ENCODE results near the gene PHLPP1. TPM values are rescaled to one million over a fixed set of nuclear protein-coding genes. Genes with fewer than 3 reads are reported as not detected.

PHLPP1 gene
- total and polyA plus RNA-seq, 9 of the 15 experiments (the other 6 are each of a cell fraction or from before 2014, with no cell fraction given): 0.56 to 9.0 (median 4.5) TPM

GRCh38 chr18:62870643-62871042 is 155.3 kb downstream of the PHLPP1 start:
- DNase-seq (ENCODE audit: extremely low read depth in 1 of 4, low spot score in 3 of 4): no peak
- Histone ChIP-seq H3K9ac (ENCODE audit: insufficient read depth in 1 of 2, low read depth in 2 of 2, low read length in 2 of 2) (no peak overlapping the region), H3K9me1 (ENCODE audit: control insufficient read depth, insufficient read depth, low read length) (no peaks in the 10 kb centered on the region), H3K79me2 (ENCODE audit: control insufficient read depth, insufficient read depth, low read length) (no peaks in the 10 kb centered on the region), H3K27me3 (ENCODE audit: control insufficient read depth in 2 of 2, insufficient read depth in 2 of 2, low read length in 2 of 2) (no peaks in the 10 kb centered on the region), H3K36me3 (ENCODE audit: control insufficient read depth, insufficient read depth, low read length) (no peaks in the 10 kb centered on the region), H3K9me3 (replicated peaks; ENCODE audit: control insufficient read depth, insufficient read depth, low read depth, low read length) (no peaks in the 10 kb centered on the region), H3K4me2 (ENCODE audit: insufficient read depth, low read length) (no peak overlapping the region), H3K4me1 (replicated peaks in 1 of 2; ENCODE audit: control insufficient read depth in 2 of 2, insufficient read depth in 2 of 2, low read length in 2 of 2) (0 out of 5 replicates have a peak, but pooled peaks cover 0 to 3% of the 10 kb centered on the region in 2 experiments), H3K27ac (ENCODE audit: extremely low read depth, low read depth, low read length) (no peak overlapping the region), H3K4me3 (no peak overlapping the region), H4K20me1 (replicated peaks; ENCODE audit: control insufficient read depth, insufficient read depth, low read length) (no peaks in the 10 kb centered on the region), H2AFZ (ENCODE audit: low read depth, low read length) (no peak overlapping the region)
- no peak for FAIRE-seq
- CTCF ChIA-PET (ENCODE audit: low intra/inter-chr PET ratio): no interaction called here
- POLR2A ChIA-PET: no interaction called here
- no TSS peak for BruUV-seq (replicated peaks)
- in situ Hi-C loops (cut with MboI) (no loop called here), intact Hi-C loops (cut with micrococcal nuclease) (no loop called here)
- no peak for ATAC-seq
- TF ChIP-seq ZNF318 (IDR thresholded peaks at IDR 0.05; ENCODE audit: borderline replicate concordance in 1 of 2, low read depth in 1 of 2) (no peak), NCOA4 (IDR thresholded peaks at IDR 0.05; ENCODE audit: partially characterized antibody) (no peak), HEY1 (CRISPR knock-in tag; IDR thresholded peaks at IDR 0.05; ENCODE audit: borderline replicate concordance) (no peak), ZNF280A (IDR thresholded peaks at IDR 0.05; ENCODE audit: low read depth, partially characterized antibody) (no peak), ZNF57 (CRISPR knock-in tag; IDR thresholded peaks at IDR 0.05) (no peak), PBX2 (CRISPR knock-in tag; IDR thresholded peaks at IDR 0.05; ENCODE audit: low read depth) (no peak), PBX2 (tag; conservative IDR thresholded peaks at IDR 0.05; ENCODE audit: low read depth) (no peak), THRB (CRISPR knock-in tag; conservative IDR thresholded peaks at IDR 0.05) (no peak)
